GM04504 (cell line): Measurements from ENCODE around the gene PIK3CD.
"Not testable (repeated sequence)": the region's sequence is repeated elsewhere in the genome, so short reads cannot be mapped to it uniquely, and the experiment has no call there.

ENCODE experiments used
- DNase-seq: peaks from one replicate; pipeline ENCODE4 v3.0.0-alpha.2; 2012; ENCODE audit warnings: low read depth

PIK3CD gene

GRCh38 chr1:9689971-9690381 lies 38.4 kb downstream of the PIK3CD start:
- DNase-seq = no peak

- DNase-seq = no peak
Measured at GRCh38 chr1:9690440-9691107, 39.0 kb downstream of the PIK3CD start.

- DNase-seq = no peak
Measured at GRCh38 chr1:9691108-9691445, 39.5 kb downstream of the PIK3CD start.

- DNase-seq = no peak
Measured at GRCh38 chr1:9691691-9692090, 40.2 kb downstream of the PIK3CD start.

- no peak for DNase-seq
Measured at GRCh38 chr1:9696793-9697192, 45.3 kb downstream of the PIK3CD start.

- DNase-seq = no peak
Measured at GRCh38 chr1:9699361-9699760, 47.8 kb downstream of the PIK3CD start.

- peak; percentile 72 for DNase-seq
Measured at GRCh38 chr1:9700340-9700739, 48.8 kb downstream of the PIK3CD start.

- no peak for DNase-seq
Measured at GRCh38 chr1:9701665-9702064, 50.1 kb downstream of the PIK3CD start.

- no peak for DNase-seq
Measured at GRCh38 chr1:9703165-9703509, 51.6 kb downstream of the PIK3CD start.

GRCh38 chr1:9703681-9704080 lies 52.1 kb downstream of the PIK3CD start:
- no peak for DNase-seq

GRCh38 chr1:9705337-9706093 lies 54.0 kb downstream of the PIK3CD start:
- no peak for DNase-seq

GRCh38 chr1:9706178-9706577 lies 54.6 kb downstream of the PIK3CD start:
- DNase-seq = no peak

GRCh38 chr1:9710037-9710436 lies 58.5 kb downstream of the PIK3CD start:
- DNase-seq = no peak

- DNase-seq = no peak
Measured at GRCh38 chr1:9711466-9712020, 60.0 kb downstream of the PIK3CD start.

- not testable (repeated sequence) for DNase-seq
Measured at GRCh38 chr1:9712767-9713166, 61.2 kb downstream of the PIK3CD start.

- no peak for DNase-seq
Measured at GRCh38 chr1:9714257-9714718, 62.8 kb downstream of the PIK3CD start.

GRCh38 chr1:9715536-9716226 lies 64.2 kb downstream of the PIK3CD start:
- no peak for DNase-seq

GRCh38 chr1:9716404-9717192 lies 65.1 kb downstream of the PIK3CD start:
- no peak for DNase-seq

GRCh38 chr1:9717193-9718005 lies 65.9 kb downstream of the PIK3CD start:
- no peak for DNase-seq

GRCh38 chr1:9718006-9718680 lies 66.6 kb downstream of the PIK3CD start:
- DNase-seq = no peak
